DMS153 treated with DMSO at 0.1 percent for 48 hours (cell line): ENCODE results near the gene CCDC171.
"Not testable (repeated sequence)": the region's sequence is repeated elsewhere in the genome, so short reads cannot be mapped to it uniquely, and the experiment has no call there.

Experiments used
- DNase-seq: peaks from one replicate; lab custom pipeline; 2025; ENCODE audit not compliant: unreplicated experiment; lab: John Stamatoyannopoulos, UW

Gene CCDC171

GRCh38 chr9:15553528-15553898 lies 670 bp downstream of the CCDC171 start:
- DNase-seq, result no peak

DNA sequence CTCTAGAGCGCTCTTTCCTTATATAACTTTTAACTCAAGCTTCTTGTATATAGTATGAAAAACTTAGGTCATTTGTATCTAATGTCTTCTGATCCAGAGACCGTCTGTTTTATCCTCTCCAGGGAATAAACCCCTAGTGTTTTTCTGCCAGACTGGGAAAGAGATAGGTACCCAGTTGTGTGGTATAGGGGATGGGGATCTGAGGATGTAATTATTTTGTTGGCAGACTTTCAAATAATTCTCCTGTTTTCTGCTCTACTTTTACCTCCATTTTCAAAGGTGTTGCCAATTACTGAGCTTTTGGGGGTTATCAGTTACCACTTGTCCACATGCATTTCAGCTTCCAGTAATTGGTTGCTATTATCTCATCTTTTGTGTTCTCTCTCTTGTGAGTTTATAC lies 17.9 kb downstream of the CCDC171 start:
- no peak for DNase-seq

GRCh38 chr9:15572200-15572770 lies 19.4 kb downstream of the CCDC171 start:
- no peak for DNase-seq

DNA sequence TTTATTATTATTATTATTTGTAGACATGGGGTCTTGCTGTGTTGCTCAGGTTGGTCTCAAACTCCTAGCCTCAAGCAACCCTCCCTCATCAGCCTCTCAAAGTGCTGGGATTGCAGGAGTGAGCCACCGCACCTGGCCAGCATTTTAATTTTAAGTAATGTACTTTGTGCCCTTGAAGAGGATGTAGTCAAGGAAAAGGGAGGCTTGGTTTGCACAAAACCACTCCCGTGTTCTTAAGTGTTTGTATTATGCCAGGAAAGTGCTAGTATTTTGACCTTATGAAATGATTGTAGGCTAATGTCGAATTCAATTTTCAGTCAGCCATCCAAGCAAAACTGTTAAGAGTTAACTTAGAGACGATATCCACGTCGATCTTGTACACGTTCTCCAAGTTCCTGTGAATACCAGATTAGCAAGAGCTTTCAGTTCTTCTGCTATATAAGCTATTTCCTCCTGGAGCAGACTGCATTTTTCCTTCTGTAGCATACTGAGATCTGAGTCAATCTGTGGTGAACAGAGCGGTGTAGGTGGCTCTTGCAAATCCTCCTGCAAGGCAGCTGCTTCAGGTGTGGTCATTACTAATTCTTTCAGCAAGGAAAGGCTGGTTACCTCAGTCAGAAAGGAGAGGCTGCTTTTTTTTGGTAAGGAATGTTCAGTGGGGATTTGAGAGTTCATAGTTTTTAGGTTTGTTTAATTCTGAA lies 23.7 kb downstream of the CCDC171 start:
- DNase-seq, result no peak

DNA sequence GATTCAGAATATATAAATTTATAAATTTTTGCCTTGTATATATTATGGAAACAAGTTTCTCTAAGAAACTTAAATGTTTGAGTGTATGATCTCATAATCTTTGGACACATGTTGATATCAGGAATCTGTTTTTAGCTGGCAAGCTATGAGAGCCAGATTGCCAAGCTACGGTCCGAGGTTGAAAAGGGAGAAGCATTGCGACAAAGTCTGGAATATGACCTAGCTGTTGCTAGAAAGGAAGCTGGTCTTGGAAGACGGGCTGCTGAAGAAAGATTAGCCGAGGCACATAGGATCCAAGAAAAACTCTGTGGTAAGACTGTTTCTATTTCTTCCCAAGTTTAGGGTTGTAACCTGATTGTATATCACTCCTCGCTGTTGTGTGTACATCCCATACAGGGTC lies 25.9 kb downstream of the CCDC171 start:
- DNase-seq, result no peak

DNA sequence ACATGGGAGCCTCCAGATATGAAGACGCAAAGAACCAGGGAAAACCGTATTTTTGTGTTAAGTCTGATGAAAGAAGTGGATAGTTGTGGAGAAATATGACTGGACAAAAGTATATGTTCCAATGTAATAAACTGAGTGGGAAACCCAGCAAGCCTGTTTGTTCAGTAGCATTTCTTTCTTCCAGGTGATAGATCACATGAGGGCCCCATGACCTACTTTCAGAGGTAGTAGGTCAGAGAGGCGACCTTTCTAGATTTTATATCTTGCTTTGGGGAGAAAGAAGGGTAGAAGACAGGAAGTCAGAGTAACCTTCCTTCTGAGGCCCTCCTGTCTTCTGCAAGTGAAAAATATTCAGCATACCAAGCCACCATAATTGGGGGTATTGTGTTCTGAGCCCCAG lies 31.5 kb downstream of the CCDC171 start:
- DNase-seq, result no peak

GRCh38 chr9:15592317-15592716 lies 39.5 kb downstream of the CCDC171 start:
- no peak for DNase-seq

DNA sequence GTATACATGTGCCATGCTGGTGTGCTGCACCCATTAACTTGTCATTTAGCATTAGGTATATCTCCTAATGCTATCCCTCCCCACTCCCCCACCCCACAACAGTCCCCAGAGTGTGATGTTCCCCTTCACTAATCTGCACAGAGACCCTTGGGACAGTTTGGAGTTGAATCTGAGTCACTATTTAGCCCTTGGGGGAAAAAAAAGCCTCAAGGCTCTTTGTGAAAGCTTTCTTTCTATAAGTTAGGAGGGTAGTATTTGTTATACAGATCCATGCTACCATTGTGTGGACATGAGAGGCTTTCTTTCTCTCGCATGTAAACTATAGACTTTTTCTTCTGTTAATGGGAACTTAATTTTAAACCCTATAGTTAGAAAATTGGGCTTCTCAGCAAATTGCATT lies 40.1 kb downstream of the CCDC171 start:
- DNase-seq, result not testable (repeated sequence)

DNA sequence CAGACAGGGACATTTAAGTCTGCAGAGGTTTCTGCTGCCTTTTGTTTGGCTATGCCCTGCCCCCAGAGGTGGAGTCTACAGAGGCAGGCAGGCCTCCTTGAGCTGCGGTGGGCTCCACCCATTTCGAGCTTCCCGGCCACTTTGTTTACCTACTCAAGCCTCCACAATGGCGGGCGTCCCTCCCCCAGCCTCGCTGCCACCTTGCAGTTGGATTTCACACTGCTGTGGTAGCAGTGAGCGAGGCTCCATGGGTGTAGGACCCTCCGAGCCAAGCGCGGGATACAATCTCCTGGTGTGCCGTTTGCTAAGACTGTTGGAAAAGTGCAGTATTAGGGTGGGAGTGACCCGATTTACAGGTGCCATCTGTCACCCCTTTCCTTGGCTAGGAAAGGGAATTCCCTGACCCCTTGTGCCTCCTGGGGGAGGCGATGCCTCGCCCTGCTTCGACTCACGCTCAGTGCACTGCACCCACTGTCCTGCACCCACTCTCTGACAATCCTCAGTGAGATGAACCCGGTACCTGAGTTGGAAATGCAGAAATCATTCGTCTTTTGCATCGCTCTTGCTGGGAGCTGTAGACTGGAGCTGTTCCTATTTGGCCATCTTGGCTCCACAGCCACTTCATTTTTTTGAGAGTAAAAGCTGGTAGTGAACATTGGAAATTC lies 48.0 kb downstream of the CCDC171 start:
- DNase-seq, result not testable (repeated sequence)

- peak; percentile 26 for DNase-seq
Observed at GRCh38 chr9:15606643-15607472, 54.0 kb downstream of the CCDC171 start.

DNA sequence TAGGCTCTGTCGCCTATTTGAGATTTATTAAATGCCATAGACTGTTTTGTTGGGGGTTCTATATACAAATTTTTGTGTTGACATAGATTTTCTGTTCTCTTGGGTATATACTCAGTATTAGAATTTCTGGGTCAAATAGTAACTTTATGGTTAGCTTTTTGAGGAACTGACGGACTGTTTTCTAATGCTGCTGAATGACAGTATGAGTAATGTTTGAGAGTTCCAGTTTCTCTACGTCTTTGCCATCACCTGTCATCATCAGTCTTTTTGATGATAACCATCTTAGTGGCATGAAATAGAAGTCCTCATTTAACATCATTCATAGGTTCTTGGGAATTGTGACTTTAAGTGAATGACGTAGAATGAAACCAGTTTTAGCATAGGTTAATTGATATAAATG lies 60.1 kb downstream of the CCDC171 start:
- no peak for DNase-seq

GRCh38 chr9:15617782-15618181 lies 64.9 kb downstream of the CCDC171 start:
- DNase-seq, result no peak

GRCh38 chr9:15618540-15619331 lies 65.9 kb downstream of the CCDC171 start:
- no peak for DNase-seq

GRCh38 chr9:15622318-15622971 lies 69.6 kb downstream of the CCDC171 start:
- DNase-seq, result peak; percentile 8

GRCh38 chr9:15635752-15636151 lies 82.9 kb downstream of the CCDC171 start:
- no peak for DNase-seq

DNA sequence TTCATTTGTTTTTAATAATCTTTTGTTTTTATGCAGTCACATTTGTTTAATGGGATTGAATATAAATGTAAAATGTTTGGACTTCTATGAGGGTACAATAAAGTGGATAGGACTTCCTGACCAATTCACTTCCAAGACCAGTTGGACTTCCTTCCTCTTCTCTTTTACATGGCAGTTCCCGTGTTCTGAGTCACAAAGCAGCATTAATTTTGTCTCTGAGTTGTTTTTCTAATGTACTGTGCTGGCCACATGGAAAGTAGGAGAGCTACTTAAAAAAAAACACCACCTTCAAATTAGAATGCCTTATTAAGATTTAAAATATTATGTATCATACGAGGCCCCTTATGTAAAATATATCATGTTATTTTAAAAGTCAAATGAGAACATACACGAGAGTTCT lies 87.3 kb downstream of the CCDC171 start:
- DNase-seq, result no peak

- DNase-seq, result no peak
Observed at GRCh38 chr9:15641291-15641690, 88.4 kb downstream of the CCDC171 start.

- peak; percentile 57 for DNase-seq
Observed at GRCh38 chr9:15642369-15642962, 89.6 kb downstream of the CCDC171 start.

DNA sequence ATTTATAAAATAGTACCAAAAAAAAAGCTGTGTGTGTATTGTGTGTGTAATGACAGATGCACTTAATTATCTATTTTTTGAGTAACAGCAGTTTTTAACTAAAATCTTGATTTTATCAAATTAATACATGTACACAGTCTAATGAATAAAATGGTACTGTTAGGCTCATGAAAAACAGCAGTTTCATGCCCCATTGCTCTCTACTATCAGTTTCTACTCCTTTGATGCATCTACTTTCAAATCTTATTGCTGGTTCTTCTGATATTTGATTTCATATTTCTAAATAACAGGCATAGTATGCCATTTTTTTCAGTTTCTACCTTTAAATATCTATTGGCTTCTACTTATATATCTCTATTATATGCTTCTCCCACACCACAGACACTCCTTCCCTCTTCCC lies 117.4 kb downstream of the CCDC171 start:
- no peak for DNase-seq

- DNase-seq, result no peak
Observed at GRCh38 chr9:15670894-15671293, 118.1 kb downstream of the CCDC171 start.
